GM23338 (cell line): ENCODE results near the gene MORN3. TPM values are rescaled to one million over a fixed set of nuclear protein-coding genes. Genes with fewer than 3 reads are reported as not detected.

Experiments
- ATAC-seq: fragments of 200-7000 bp; cut with Tn5 transposase; 3 replicates; pipeline ENCODE4 v1.9.1; 2020
- DNase-seq: peaks from one replicate; pipeline ENCODE4 v3.0.0-alpha.2; 2015; ENCODE audit warnings: low spot score
- H2AFZ ChIP-seq: fragments of 200-600 bp; sonication (generic); 2 replicates; pipeline ENCODE4 v1.8.0; 2016; ENCODE audit warnings: antibody characterized with exemption, mild to moderate bottlenecking, moderate library complexity
- H3F3A ChIP-seq: fragments of 200-600 bp; sonication (generic); replicated peaks from 2 replicates; pipeline ENCODE4 v1.8.0; 2017; ENCODE audit warnings: antibody characterized with exemption, mixed run types, low read depth
- H3K27ac ChIP-seq: fragments of 200-600 bp; sonication (generic); 2 replicates; pipeline ENCODE4 v1.6.1; 2016; ENCODE audit warnings: low read depth
- H3K27me3 ChIP-seq: fragments of 200-600 bp; sonication (generic); 2 replicates; pipeline ENCODE4 v1.8.0; 2016; ENCODE audit warnings: mild to moderate bottlenecking, mixed run types, moderate library complexity; ENCODE audit not compliant: insufficient read depth
- H3K36me3 ChIP-seq: fragments of 200-600 bp; sonication (generic); 2 replicates; pipeline ENCODE4 v1.8.0; 2016; ENCODE audit warnings: mild to moderate bottlenecking; ENCODE audit not compliant: insufficient read depth
- H3K4me1 ChIP-seq: fragments of 200-600 bp; sonication (generic); 2 replicates; pipeline ENCODE4 v1.8.0; 2016; ENCODE audit warnings: mild to moderate bottlenecking, moderate library complexity; ENCODE audit not compliant: insufficient read depth
- H3K4me2 ChIP-seq: fragments of 200-600 bp; sonication (generic); 2 replicates; pipeline ENCODE4 v1.7.1; 2017; ENCODE audit warnings: mixed run types
- H3K4me3 ChIP-seq: fragments of 200-600 bp; sonication (generic); 2 replicates; pipeline ENCODE4 v1.6.1; 2016; ENCODE audit warnings: mixed run types
- H3K79me2 ChIP-seq: fragments of 200-600 bp; sonication (generic); replicated peaks from 2 replicates; pipeline ENCODE4 v1.8.0; 2017; ENCODE audit warnings: mild to moderate bottlenecking; ENCODE audit not compliant: insufficient read depth
- H3K9me2 ChIP-seq: fragments of 200-600 bp; sonication (generic); 2 replicates; pipeline ENCODE4 v1.8.0; 2017; ENCODE audit not compliant: insufficient read depth
- H4K20me1 ChIP-seq: fragments of 200-600 bp; sonication (generic); replicated peaks from 2 replicates; pipeline ENCODE4 v1.8.0; 2017; ENCODE audit warnings: mild to moderate bottlenecking; ENCODE audit not compliant: insufficient read depth
- H3K27ac Mint-ChIP-seq: 2 replicates; pipeline ENCODE4 v1.8.0; 2020; ENCODE audit warnings: inconsistent platforms, mild to moderate bottlenecking, moderate library complexity, mixed read lengths
- H3K27me3 Mint-ChIP-seq: 3 replicates; pipeline ENCODE4 v1.8.0; 2022; ENCODE audit warnings: low read depth, mild to moderate bottlenecking, moderate library complexity, mixed read lengths, inconsistent platforms; ENCODE audit not compliant: insufficient read depth, poor library complexity
- H3K36me3 Mint-ChIP-seq: 3 replicates; pipeline ENCODE4 v1.8.0; 2021; ENCODE audit warnings: low read depth, mild to moderate bottlenecking, inconsistent platforms, moderate library complexity, mixed read lengths
- H3K4me1 Mint-ChIP-seq: 3 replicates; pipeline ENCODE4 v1.8.0; 2020; ENCODE audit warnings: mild to moderate bottlenecking, inconsistent platforms, mixed read lengths
- H3K4me3 Mint-ChIP-seq: 3 replicates; pipeline ENCODE4 v1.8.0; 2021; ENCODE audit warnings: moderate library complexity, mild to moderate bottlenecking, inconsistent platforms, mixed read lengths
- H3K9me3 Mint-ChIP-seq: 3 replicates; pipeline ENCODE4 v1.8.0; 2020; ENCODE audit warnings: moderate library complexity, mild to moderate bottlenecking, inconsistent platforms, mixed read lengths
- EZH2phosphoT487 ChIP-seq: fragments of 200-600 bp; sonication (generic); IDR thresholded peaks from one replicate; pipeline ENCODE4 v1.8.1; 2018; ENCODE audit warnings: antibody characterized with exemption; ENCODE audit not compliant: unreplicated experiment
- JUNB ChIP-seq: IDR thresholded peaks from one replicate; pipeline ENCODE4 v1.6.1; 2016; ENCODE audit warnings: antibody characterized with exemption; ENCODE audit not compliant: unreplicated experiment
- NANOG ChIP-seq: IDR thresholded peaks from 2 replicates; pipeline ENCODE4 v1.6.1; 2016; ENCODE audit warnings: antibody characterized with exemption, borderline replicate concordance
- POLR2AphosphoS5 ChIP-seq: IDR thresholded peaks from 2 replicates; pipeline ENCODE4 v1.6.1; 2016; ENCODE audit warnings: antibody characterized with exemption, low read depth
- STAT1 ChIP-seq: IDR thresholded peaks from one replicate; pipeline ENCODE4 v1.6.1; 2016; ENCODE audit warnings: antibody characterized with exemption; ENCODE audit not compliant: unreplicated experiment
- ZNF462 ChIP-seq: fragments of 250-450 bp; sonication (Bioruptor Pico); IDR thresholded peaks from 2 replicates; pipeline ENCODE4 v1.5.0; 2020; ENCODE audit warnings: mild to moderate bottlenecking, moderate library complexity
- long read RNA-seq: library from polyadenylated mRNA; unstranded; transcript quantifications from one replicate; pipeline ENCODE4 v2.0.0, GENCODE V29; 2020; ENCODE audit not compliant: unreplicated experiment
- polyA plus RNA-seq: library from polyadenylated mRNA; unstranded; fragments of >200 nt; fragmentation: Nextera tagmentation; extraction: Ambion mirVana; gene quantifications from 2 replicates; pipeline ENCODE4 v1.2.1, GENCODE V29; 2016
- total RNA-seq: library from RNA; depleted of rRNA; stranded (reverse); fragments of >200 nt; shearing (Covaris generic); gene quantifications from 2 replicates; pipeline ENCODE4 v1.2.3, GENCODE V29; 2014; rRNA removed

MORN3 gene, protein sequence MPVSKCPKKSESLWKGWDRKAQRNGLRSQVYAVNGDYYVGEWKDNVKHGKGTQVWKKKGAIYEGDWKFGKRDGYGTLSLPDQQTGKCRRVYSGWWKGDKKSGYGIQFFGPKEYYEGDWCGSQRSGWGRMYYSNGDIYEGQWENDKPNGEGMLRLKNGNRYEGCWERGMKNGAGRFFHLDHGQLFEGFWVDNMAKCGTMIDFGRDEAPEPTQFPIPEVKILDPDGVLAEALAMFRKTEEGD
- 0.14 and 0.47 TPM in 2 replicates for total RNA-seq
- 0.36 and 1.5 TPM in 2 replicates for polyA plus RNA-seq
- long read RNA-seq: 0 reads

- Histone ChIP-seq H3K27me3 (no peaks in the 10 kb centered on the region), H3K36me3 (no peaks in the 10 kb centered on the region), H3K9me2 (no peaks in the 10 kb centered on the region), H3F3A (peaks cover 10% of the 10 kb centered on the region; the same call in 1 of the 2 replicates), H3K79me2 (0 out of 2 replicates have a peak, but pooled peaks cover 7% of the 10 kb centered on the region), H3K4me1 (peaks cover 12% of the 10 kb centered on the region; the same call in 1 of the 2 replicates), H4K20me1 (no peaks in the 10 kb centered on the region), H2AFZ (no peak within 1 kb of the TSS), H3K4me3 (no peak within 1 kb of the TSS), H3K27ac (peak within 1 kb of the TSS; percentile 52; the same call in 1 of the 2 replicates), H3K4me2 (no peak within 1 kb of the TSS)
- peaks cover 3% of the 10 kb centered on the region for H3K36me3 Mint-ChIP-seq
- H3K9me3 Mint-ChIP-seq: no peaks in the 10 kb centered on the region
- peaks cover 22% of the 10 kb centered on the region for H3K4me1 Mint-ChIP-seq
- no peak for TF ChIP-seq ZNF462 (CRISPR knock-in tag)
- TF ChIP-seq POLR2AphosphoS5: no peak
- no peak for TF ChIP-seq JUNB
- no peak for TF ChIP-seq STAT1
- no peak for TF ChIP-seq NANOG
- TF ChIP-seq EZH2phosphoT487: no peak
- ATAC-seq: no peak
- H3K27me3 Mint-ChIP-seq: peaks cover 15% of the 10 kb centered on the region
- DNase-seq: no peak
- no peak within 1 kb of the TSS for H3K27ac Mint-ChIP-seq
- H3K4me3 Mint-ChIP-seq: no peak within 1 kb of the TSS; the same call in 2 of the 3 replicates
Measured at GRCh38 chr12:121669521-121669900, at the start of gene MORN3. Gene MORN3, minus strand, starts transcription at chr12:121669654. Its CDS starts 171 bp downstream, at chr12:121669483.
